SK-N-SH treated with all-trans-retinoic acid at 6 μM for 48 hours (cell line): ENCODE results near the gene ANAPC4.

ENCODE experiments used
- ARNTL ChIP-seq: fragments of 450-650 bp; formaldehyde crosslinking; IDR thresholded peaks from 2 replicates; pipeline ENCODE4 v1.5.0; 2020; ENCODE audit warnings: low read depth, mild to moderate bottlenecking, moderate library complexity, borderline replicate concordance
- ISL1 ChIP-seq: fragments of 250-450 bp; sonication (Bioruptor Pico); IDR thresholded peaks from 2 replicates; pipeline ENCODE4 v2.1.2; 2022; ENCODE audit warnings: mild to moderate bottlenecking, moderate library complexity
- RARB ChIP-seq: fragments of 250-450 bp; sonication (Bioruptor Pico); IDR thresholded peaks from 2 replicates; pipeline ENCODE4 v1.8.0; 2021; ENCODE audit warnings: mild to moderate bottlenecking, moderate library complexity
- ZFP30 ChIP-seq: fragments of 450-650 bp; formaldehyde crosslinking; IDR thresholded peaks from 2 replicates; pipeline ENCODE4 v1.5.0; 2022; ENCODE audit warnings: mild to moderate bottlenecking, moderate library complexity
- ZNF70 ChIP-seq: fragments of 450-650 bp; formaldehyde crosslinking; IDR thresholded peaks from 2 replicates; pipeline ENCODE4 v1.5.0; 2020; ENCODE audit warnings: mild to moderate bottlenecking, moderate library complexity
- TF ChIP-seq, protein P1 (sequence below): fragments of 250-450 bp; sonication (Bioruptor Pico); IDR thresholded peaks from 2 replicates; pipeline ENCODE4 v1.5.1; 2020; ENCODE audit warnings: low read depth, mild to moderate bottlenecking, moderate library complexity
- TF ChIP-seq, protein P2 (sequence below): fragments of 250-450 bp; sonication (Bioruptor Pico); IDR thresholded peaks from 2 replicates; pipeline ENCODE4 v1.8.0; 2020; ENCODE audit warnings: mild to moderate bottlenecking, moderate library complexity, borderline replicate concordance
- TF ChIP-seq, protein P3 (sequence below): fragments of 250-450 bp; sonication (Bioruptor Pico); IDR thresholded peaks from 2 replicates; pipeline ENCODE4 v1.5.1; 2021; ENCODE audit warnings: mild to moderate bottlenecking, moderate library complexity

DNA sequence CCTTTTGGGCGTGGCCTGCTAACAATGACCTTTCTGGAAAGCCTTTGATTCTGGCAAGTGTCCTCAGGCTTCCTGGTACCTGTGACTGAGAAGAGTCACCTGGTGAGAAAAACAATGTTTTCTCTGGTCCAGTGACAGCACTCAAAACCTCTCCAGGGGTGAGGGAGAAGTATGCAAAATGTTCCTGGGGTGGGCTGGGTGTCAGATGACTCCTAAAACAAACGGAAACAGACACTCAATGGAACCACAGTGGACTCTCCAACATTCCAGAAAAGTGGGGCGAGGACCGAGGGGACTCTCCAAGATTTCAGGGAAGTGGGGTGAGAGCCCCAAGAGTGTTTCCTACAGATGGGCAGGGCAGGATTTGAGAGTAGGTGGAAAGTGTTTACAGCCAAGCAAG, 69.5 kb downstream of the ANAPC4 start:
- no peak for TF ChIP-seq ARNTL (CRISPR knock-in tag)
- TF ChIP-seq, protein P1, sequence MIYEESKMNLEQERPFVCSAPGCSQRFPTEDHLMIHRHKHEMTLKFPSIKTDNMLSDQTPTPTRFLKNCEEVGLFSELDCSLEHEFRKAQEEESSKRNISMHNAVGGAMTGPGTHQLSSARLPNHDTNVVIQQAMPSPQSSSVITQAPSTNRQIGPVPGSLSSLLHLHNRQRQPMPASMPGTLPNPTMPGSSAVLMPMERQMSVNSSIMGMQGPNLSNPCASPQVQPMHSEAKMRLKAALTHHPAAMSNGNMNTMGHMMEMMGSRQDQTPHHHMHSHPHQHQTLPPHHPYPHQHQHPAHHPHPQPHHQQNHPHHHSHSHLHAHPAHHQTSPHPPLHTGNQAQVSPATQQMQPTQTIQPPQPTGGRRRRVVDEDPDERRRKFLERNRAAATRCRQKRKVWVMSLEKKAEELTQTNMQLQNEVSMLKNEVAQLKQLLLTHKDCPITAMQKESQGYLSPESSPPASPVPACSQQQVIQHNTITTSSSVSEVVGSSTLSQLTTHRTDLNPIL, result no peak
- no peak for TF ChIP-seq RARB (CRISPR knock-in tag)
- TF ChIP-seq ZFP30 (CRISPR knock-in tag), result no peak
- no peak for TF ChIP-seq ZNF70 (CRISPR knock-in tag)
- no peak for TF ChIP-seq ISL1 (CRISPR knock-in tag)
- TF ChIP-seq, protein P2, sequence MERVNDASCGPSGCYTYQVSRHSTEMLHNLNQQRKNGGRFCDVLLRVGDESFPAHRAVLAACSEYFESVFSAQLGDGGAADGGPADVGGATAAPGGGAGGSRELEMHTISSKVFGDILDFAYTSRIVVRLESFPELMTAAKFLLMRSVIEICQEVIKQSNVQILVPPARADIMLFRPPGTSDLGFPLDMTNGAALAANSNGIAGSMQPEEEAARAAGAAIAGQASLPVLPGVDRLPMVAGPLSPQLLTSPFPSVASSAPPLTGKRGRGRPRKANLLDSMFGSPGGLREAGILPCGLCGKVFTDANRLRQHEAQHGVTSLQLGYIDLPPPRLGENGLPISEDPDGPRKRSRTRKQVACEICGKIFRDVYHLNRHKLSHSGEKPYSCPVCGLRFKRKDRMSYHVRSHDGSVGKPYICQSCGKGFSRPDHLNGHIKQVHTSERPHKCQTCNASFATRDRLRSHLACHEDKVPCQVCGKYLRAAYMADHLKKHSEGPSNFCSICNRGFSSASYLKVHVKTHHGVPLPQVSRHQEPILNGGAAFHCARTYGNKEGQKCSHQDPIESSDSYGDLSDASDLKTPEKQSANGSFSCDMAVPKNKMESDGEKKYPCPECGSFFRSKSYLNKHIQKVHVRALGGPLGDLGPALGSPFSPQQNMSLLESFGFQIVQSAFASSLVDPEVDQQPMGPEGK (CRISPR knock-in tag), result no peak
- TF ChIP-seq, protein P3, sequence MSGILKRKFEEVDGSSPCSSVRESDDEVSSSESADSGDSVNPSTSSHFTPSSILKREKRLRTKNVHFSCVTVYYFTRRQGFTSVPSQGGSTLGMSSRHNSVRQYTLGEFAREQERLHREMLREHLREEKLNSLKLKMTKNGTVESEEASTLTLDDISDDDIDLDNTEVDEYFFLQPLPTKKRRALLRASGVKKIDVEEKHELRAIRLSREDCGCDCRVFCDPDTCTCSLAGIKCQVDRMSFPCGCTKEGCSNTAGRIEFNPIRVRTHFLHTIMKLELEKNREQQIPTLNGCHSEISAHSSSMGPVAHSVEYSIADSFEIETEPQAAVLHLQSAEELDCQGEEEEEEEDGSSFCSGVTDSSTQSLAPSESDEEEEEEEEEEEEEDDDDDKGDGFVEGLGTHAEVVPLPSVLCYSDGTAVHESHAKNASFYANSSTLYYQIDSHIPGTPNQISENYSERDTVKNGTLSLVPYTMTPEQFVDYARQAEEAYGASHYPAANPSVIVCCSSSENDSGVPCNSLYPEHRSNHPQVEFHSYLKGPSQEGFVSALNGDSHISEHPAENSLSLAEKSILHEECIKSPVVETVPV (CRISPR knock-in tag), result no peak
